H1 (cell line): ENCODE measurements around the gene AGBL1. TPM values are rescaled to one million over a fixed set of nuclear protein-coding genes. Genes with fewer than 3 reads are reported as not detected.

ENCODE experiments used
- CTCF ChIA-PET: fragments of 300-600 bp; sonication (Branson Sonifier 250); formaldehyde crosslinking; loops from one replicate; lab custom pipeline; 2021; ENCODE audit not compliant: partially characterized antibody; lab: Charles Lee
- POLR2A ChIA-PET: fragments of 300-600 bp; sonication (Branson Sonifier 250); formaldehyde crosslinking; loops from one replicate; lab custom pipeline; 2021; ENCODE audit warnings: inconsistent platforms; ENCODE audit not compliant: partially characterized antibody; lab: Charles Lee
- DNase-seq, 2 experiments: peaks; one replicate each; pipeline versions ENCODE4 v3.0.0 to v3.0.0-alpha.2; 2010 to 2022; ENCODE audit warnings: low spot score in 2 of 2, low read depth in 1 of 2, mixed read lengths in 1 of 2
- FAIRE-seq: peaks from 2 replicates; lab custom pipeline; 2011; peaks lifted over from hg19 to GRCh38; lab: Jason Lieb, UNC
- H2AFZ ChIP-seq: 2 replicates; pipeline ENCODE4 v1.8.1; 2012; ENCODE audit warnings: low read length, inconsistent platforms
- H2AK5ac ChIP-seq: 2 replicates; pipeline ENCODE4 v1.6.1; 2013; ENCODE audit warnings: low read depth, low read length
- H2BK120ac ChIP-seq: replicated peaks from 2 replicates; pipeline ENCODE3; 2013; ENCODE audit warnings: low read depth, low read length, inconsistent platforms
- H2BK12ac ChIP-seq: 2 replicates; pipeline ENCODE4 v1.6.1; 2013; ENCODE audit warnings: low read depth, low read length
- H2BK15ac ChIP-seq: 2 replicates; pipeline ENCODE4 v1.6.1; 2013; ENCODE audit warnings: low read length
- H2BK20ac ChIP-seq: 2 replicates; pipeline ENCODE4 v1.6.1; 2013; ENCODE audit warnings: low read length
- H2BK5ac ChIP-seq: 2 replicates; pipeline ENCODE4 v1.6.1; 2013; ENCODE audit warnings: low read depth, low read length
- H3K14ac ChIP-seq: 2 replicates; pipeline ENCODE4 v1.6.1; 2013; ENCODE audit warnings: inconsistent platforms; ENCODE audit not compliant: insufficient read length
- H3K18ac ChIP-seq: 2 replicates; pipeline ENCODE4 v1.6.1; 2013; ENCODE audit warnings: low read length; ENCODE audit errors: extremely low read depth
- H3K23ac ChIP-seq: 2 replicates; pipeline ENCODE4 v1.6.1; 2013; ENCODE audit warnings: inconsistent platforms; ENCODE audit not compliant: insufficient read length
- H3K23me2 ChIP-seq: 2 replicates; pipeline ENCODE4 v1.6.1; 2013; ENCODE audit warnings: low read depth, low read length
- H3K27ac ChIP-seq: 2 replicates; pipeline ENCODE4 v1.6.1; 2011; ENCODE audit warnings: low read depth, low read length, inconsistent platforms
- H3K27me3 ChIP-seq, 4 experiments: replicated peaks in 1 of 4; 1 replicate in 1 of 4; 2 replicates in 3 of 4; pipeline versions ENCODE4 v1.6.1 to v1.8.1; 2011 to 2013; ENCODE audit warnings: low read length in 3 of 4, mild to moderate bottlenecking in 3 of 4, inconsistent platforms in 2 of 4, mixed read lengths in 2 of 4, moderate library complexity in 1 of 4; ENCODE audit not compliant: control insufficient read depth in 3 of 4, insufficient read depth in 3 of 4; ENCODE audit errors: extremely low read depth in 1 of 4
- H3K36me3 ChIP-seq, 4 experiments: 2 replicates each; pipeline versions ENCODE4 v1.6.1 to v1.8.1; 2011 to 2013; ENCODE audit warnings: mild to moderate bottlenecking in 4 of 4, low read length in 3 of 4, moderate library complexity in 2 of 4, control low read depth in 1 of 4, inconsistent platforms in 1 of 4; ENCODE audit not compliant: insufficient read depth in 4 of 4, control insufficient read depth in 2 of 4
- H3K4ac ChIP-seq: replicated peaks from 2 replicates; pipeline ENCODE3; 2013; ENCODE audit warnings: low read length, low read depth, mixed read lengths, inconsistent platforms; ENCODE audit not compliant: insufficient read length
- H3K4me1 ChIP-seq, 4 experiments: replicated peaks in 1 of 4; 1 replicate in 1 of 4; 2 replicates in 3 of 4; pipeline versions ENCODE4 v1.6.1 to v1.8.1; 2011 to 2013; ENCODE audit warnings: low read length in 3 of 4, inconsistent platforms in 2 of 4, mixed read lengths in 1 of 4; ENCODE audit not compliant: insufficient read depth in 4 of 4, control insufficient read depth in 3 of 4
- H3K4me2 ChIP-seq, 2 experiments: 2 replicates each; pipeline versions ENCODE4 v1.6.1 to v1.8.1; 2011 to 2013; ENCODE audit warnings: low read depth in 2 of 2, low read length in 2 of 2, control low read depth in 1 of 2, inconsistent platforms in 1 of 2, mild to moderate bottlenecking in 1 of 2; ENCODE audit not compliant: insufficient read depth in 1 of 2
- H3K4me3 ChIP-seq, 4 experiments: fragments of 200-600, 300-600 bp in 1 of 4; sonication (generic), shearing (Covaris generic), sonication (Bioruptor Twin) in 1 of 4; 2 replicates each; pipeline versions ENCODE4 v1.5.1 to v1.8.1; 2011 to 2016; ENCODE audit warnings: low read length in 4 of 4, low read depth in 3 of 4, control low read depth in 2 of 4, inconsistent platforms in 2 of 4, mild to moderate bottlenecking in 2 of 4, mixed read lengths in 1 of 4, moderate library complexity in 1 of 4; ENCODE audit not compliant: insufficient read depth in 2 of 4; ENCODE audit errors: extremely low read depth in 1 of 4
- H3K56ac ChIP-seq: replicated peaks from 2 replicates; pipeline ENCODE3; 2013; ENCODE audit warnings: low read depth, mild to moderate bottlenecking, mixed read lengths, low read length, inconsistent platforms; ENCODE audit not compliant: insufficient read length
- H3K79me1 ChIP-seq: 2 replicates; pipeline ENCODE4 v1.6.1; 2013; ENCODE audit warnings: low read depth, low read length, control low read depth
- H3K79me2 ChIP-seq, 2 experiments: 2 replicates each; pipeline versions ENCODE4 v1.6.1 to v1.8.1; 2012 to 2013; ENCODE audit warnings: low read length in 2 of 2, mild to moderate bottlenecking in 2 of 2, inconsistent platforms in 1 of 2; ENCODE audit not compliant: insufficient read depth in 2 of 2, control insufficient read depth in 1 of 2
- H3K9ac ChIP-seq, 4 experiments: replicated peaks in 1 of 4; 1 replicate in 1 of 4; 2 replicates in 3 of 4; pipeline versions ENCODE4 v1.6.1 to v1.8.1; 2011 to 2013; ENCODE audit warnings: low read depth in 3 of 4, low read length in 3 of 4, control low read depth in 2 of 4, mild to moderate bottlenecking in 2 of 4, moderate library complexity in 2 of 4, inconsistent platforms in 1 of 4; ENCODE audit errors: extremely low read depth in 1 of 4
- H3K9me3 ChIP-seq, 2 experiments: 2 replicates each; pipeline versions ENCODE4 v1.6.1 to v1.8.1; 2012 to 2013; ENCODE audit warnings: mild to moderate bottlenecking in 2 of 2, moderate library complexity in 2 of 2, control low read depth in 1 of 2, inconsistent platforms in 1 of 2, low read depth in 1 of 2, low read length in 1 of 2, mixed read lengths in 1 of 2; ENCODE audit not compliant: insufficient read depth in 2 of 2
- H4K20me1 ChIP-seq, 2 experiments: replicated peaks in 1 of 2; 2 replicates each; pipeline versions ENCODE3 to v1.8.1; 2011 to 2013; ENCODE audit warnings: inconsistent platforms in 2 of 2, low read length in 2 of 2, mild to moderate bottlenecking in 1 of 2; ENCODE audit not compliant: insufficient read depth in 2 of 2, control insufficient read depth in 1 of 2
- H4K5ac ChIP-seq: 2 replicates; pipeline ENCODE4 v1.6.1; 2013; ENCODE audit warnings: low read length, low read depth, mixed read lengths, inconsistent platforms; ENCODE audit not compliant: insufficient read length
- H4K8ac ChIP-seq: 2 replicates; pipeline ENCODE4 v1.8.0; 2013; ENCODE audit warnings: mild to moderate bottlenecking, moderate library complexity, low read length, inconsistent platforms; ENCODE audit not compliant: insufficient read depth; ENCODE audit errors: extremely low read depth
- H4K91ac ChIP-seq: replicated peaks from 2 replicates; pipeline ENCODE3; 2013; ENCODE audit warnings: low read length, mixed read lengths, inconsistent platforms; ENCODE audit not compliant: insufficient read length
- CREB1 ChIP-seq: IDR thresholded peaks from 2 replicates; pipeline ENCODE4 v1.6.1; 2012; ENCODE audit warnings: inconsistent platforms
- EZH2 ChIP-seq: fragments of 200-600 bp; sonication (generic); IDR thresholded peaks from 2 replicates; pipeline ENCODE4 v1.7.1; 2012; ENCODE audit warnings: low read depth, mild to moderate bottlenecking, moderate library complexity, low read length, inconsistent platforms; ENCODE audit not compliant: severe bottlenecking
- FOSL1 ChIP-seq: IDR thresholded peaks from 2 replicates; pipeline ENCODE4 v1.6.1; 2011; ENCODE audit warnings: mild to moderate bottlenecking, low read depth, low read length, moderate library complexity; ENCODE audit not compliant: insufficient read depth
- HDAC2 ChIP-seq, 2 experiments: fragments of 300-600 bp in 1 of 2; sonication (generic) in 1 of 2; IDR thresholded peaks; 2 replicates each; pipeline ENCODE4 v1.6.1; 2011 to 2012; ENCODE audit warnings: low read depth in 2 of 2, low read length in 2 of 2, mild to moderate bottlenecking in 2 of 2, moderate library complexity in 2 of 2, borderline replicate concordance in 1 of 2, inconsistent platforms in 1 of 2
- RAD21 ChIP-seq, 2 experiments: IDR thresholded peaks in 1 of 2; conservative IDR thresholded peaks in 1 of 2; 2 replicates each; pipeline ENCODE4 v1.6.1; 2011; ENCODE audit warnings: low read depth in 2 of 2, low read length in 2 of 2, improper control_type of control experiment in 1 of 2, inconsistent platforms in 1 of 2, mild to moderate bottlenecking in 1 of 2, moderate library complexity in 1 of 2
- SIRT6 ChIP-seq: IDR thresholded peaks from one replicate; pipeline ENCODE4 v1.7.1; 2012; ENCODE audit warnings: low read length, inconsistent platforms
- WGBS, 2 experiments: shearing (Covaris generic) in 1 of 2; methylation state at CpG; one replicate each; pipeline versions ENCODE4 v1.1.6 to v1.1.7; 2013 to 2015; ENCODE audit warnings: low lambda C conversion rate in 2 of 2, mixed read lengths in 2 of 2, inconsistent platforms in 1 of 2, low coverage in 1 of 2, missing lambda C conversion rate in 1 of 2; ENCODE audit not compliant: insufficient replicate concordance in 2 of 2, insufficient coverage in 1 of 2, insufficient read length in 1 of 2; ENCODE audit errors: extremely low coverage in 1 of 2, missing lambda C conversion rate in 1 of 2; 5-methylcytosine and 5-hydroxymethylcytosine counted together
- polyA plus RNA-seq, 7 experiments: library from polyadenylated mRNA; depleted of rRNA in 3 of 7; stranded (reverse) in 5 of 7; unstranded in 2 of 7; fragments of >200 nt in 5 of 7; fragments of 200-250 nt in 2 of 7; gene quantifications; 1 replicate in 5 of 7; 2 replicates in 1 of 7; 4 replicates in 1 of 7; pipeline versions ENCODE4 v1.2.1 to v1.2.3, GENCODE V29; 2011 to 2013; ENCODE audit warnings: missing spikeins in 2 of 7, mixed read lengths in 2 of 7
- total RNA-seq: library from RNA; stranded (reverse); fragmentation: NEBNext Ultra II Directional; extraction: Animal tissue kit (Norgen Biotek cat#: 25700); gene quantifications from 2 replicates; pipeline ENCODE4 v1.2.1, GENCODE V29; 2021
- TF ChIP-seq, protein P1 (sequence below): IDR thresholded peaks from 2 replicates; pipeline ENCODE4 v1.6.1; 2012; ENCODE audit warnings: low read length, inconsistent platforms
- TF ChIP-seq, protein P2 (sequence below), 3 experiments: IDR thresholded peaks; 1 replicate in 2 of 3; 2 replicates in 1 of 3; pipeline versions ENCODE4 v1.5.1 to v1.6.1; 2011; ENCODE audit warnings: low read length in 3 of 3, mild to moderate bottlenecking in 3 of 3, inconsistent platforms in 2 of 3, low read depth in 1 of 3, moderate library complexity in 1 of 3; ENCODE audit not compliant: insufficient read depth in 1 of 3; ENCODE audit errors: control extremely low read depth in 1 of 3

Gene AGBL1
- total and polyA plus RNA-seq, 2 of the 8 experiments (the other 6 are each of a cell fraction or from before 2014, with no cell fraction given): not detected

DNA sequence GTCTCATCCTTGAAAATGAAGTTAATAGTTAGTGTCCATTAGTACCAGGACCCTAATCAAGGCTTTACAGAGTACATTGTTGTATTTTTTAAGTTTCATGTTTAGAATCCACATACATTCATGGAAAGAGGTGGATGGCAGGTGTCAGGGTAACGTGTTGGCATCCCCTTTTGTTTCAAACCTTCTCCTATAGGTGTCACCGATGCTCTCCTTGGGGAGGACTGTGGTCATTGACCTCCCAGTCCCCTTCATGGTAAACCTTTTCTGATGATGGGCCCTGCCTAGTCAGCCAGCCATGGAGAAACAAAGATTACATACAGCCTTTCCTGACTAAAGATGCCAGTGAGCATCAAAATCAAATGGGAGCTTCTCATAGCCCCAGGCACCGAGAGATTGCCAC, 574.8 kb downstream of the AGBL1 start:
- FAIRE-seq: peak; percentile 32

More for the DNA sequence above, 574.8 kb downstream of the AGBL1 start:
- Histone ChIP-seq H3K23me2 (no peaks in the 10 kb centered on the region), H2BK15ac (no peak overlapping the region), H3K79me2 (no peaks in the 10 kb centered on the region), H3K14ac (no peak overlapping the region), H2AK5ac (no peak overlapping the region), H3K9me3 (no peaks in the 10 kb centered on the region), H3K4me2 (no peak overlapping the region), H4K5ac (no peak overlapping the region), H3K27ac (no peak overlapping the region), H2AFZ (peak overlapping the region; percentile 33; the same call in 1 of the 2 replicates), H3K4me1 (peaks cover 0 to 4% (median under 1%) of the 10 kb centered on the region in 4 experiments; a peak in 2 of 7 replicates), H3K4me3 (no peak overlapping the region), H3K4ac (no peak overlapping the region), H2BK20ac (no peak overlapping the region), H2BK120ac (no peak overlapping the region), H3K56ac (no peak overlapping the region), H4K8ac (no peak overlapping the region), H2BK5ac (no peak overlapping the region), H4K20me1 (no peaks in the 10 kb centered on the region), H3K9ac (no peak overlapping the region), H3K36me3 (no peaks in the 10 kb centered on the region), H2BK12ac (no peak overlapping the region), H4K91ac (no peak overlapping the region), H3K79me1 (no peaks in the 10 kb centered on the region), H3K23ac (no peak overlapping the region), H3K27me3 (no peaks in the 10 kb centered on the region)
- ChIA-PET CTCF (interaction anchor here (0.8 to 2.7 kb wide), 10 partner anchors 8 to 793 kb away, joined by 3 to 14 read pairs (median 4); no protein-coding TSS in a partner anchor), POLR2A (no interaction called here)
- 86% methylated on average over 3 of the region's 3 CpGs; no CpG with 5 or more reads in 1 of the 2 experiments for WGBS, 2 experiments
- DNase-seq: no peak
- TF ChIP-seq EZH2 (no peak), CREB1 (no peak), SIRT6 (no peak), RAD21 (IDR thresholded peaks at IDR 0.05 in 1 of 2, conservative IDR thresholded peaks at IDR 0.05 in 1 of 2; ENCODE audit: low read depth in 2 of 2, low read length in 2 of 2) (peak; percentile 44 to 49; a peak in 3 of 4 replicates), HDAC2 (IDR thresholded peaks at IDR 0.05; ENCODE audit: borderline replicate concordance in 1 of 2, low read depth in 2 of 2, low read length in 2 of 2) (no peak), FOSL1 (no peak)
- TF ChIP-seq, protein P1, sequence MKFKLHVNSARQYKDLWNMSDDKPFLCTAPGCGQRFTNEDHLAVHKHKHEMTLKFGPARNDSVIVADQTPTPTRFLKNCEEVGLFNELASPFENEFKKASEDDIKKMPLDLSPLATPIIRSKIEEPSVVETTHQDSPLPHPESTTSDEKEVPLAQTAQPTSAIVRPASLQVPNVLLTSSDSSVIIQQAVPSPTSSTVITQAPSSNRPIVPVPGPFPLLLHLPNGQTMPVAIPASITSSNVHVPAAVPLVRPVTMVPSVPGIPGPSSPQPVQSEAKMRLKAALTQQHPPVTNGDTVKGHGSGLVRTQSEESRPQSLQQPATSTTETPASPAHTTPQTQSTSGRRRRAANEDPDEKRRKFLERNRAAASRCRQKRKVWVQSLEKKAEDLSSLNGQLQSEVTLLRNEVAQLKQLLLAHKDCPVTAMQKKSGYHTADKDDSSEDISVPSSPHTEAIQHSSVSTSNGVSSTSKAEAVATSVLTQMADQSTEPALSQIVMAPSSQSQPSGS: no peak
- TF ChIP-seq, protein P2, sequence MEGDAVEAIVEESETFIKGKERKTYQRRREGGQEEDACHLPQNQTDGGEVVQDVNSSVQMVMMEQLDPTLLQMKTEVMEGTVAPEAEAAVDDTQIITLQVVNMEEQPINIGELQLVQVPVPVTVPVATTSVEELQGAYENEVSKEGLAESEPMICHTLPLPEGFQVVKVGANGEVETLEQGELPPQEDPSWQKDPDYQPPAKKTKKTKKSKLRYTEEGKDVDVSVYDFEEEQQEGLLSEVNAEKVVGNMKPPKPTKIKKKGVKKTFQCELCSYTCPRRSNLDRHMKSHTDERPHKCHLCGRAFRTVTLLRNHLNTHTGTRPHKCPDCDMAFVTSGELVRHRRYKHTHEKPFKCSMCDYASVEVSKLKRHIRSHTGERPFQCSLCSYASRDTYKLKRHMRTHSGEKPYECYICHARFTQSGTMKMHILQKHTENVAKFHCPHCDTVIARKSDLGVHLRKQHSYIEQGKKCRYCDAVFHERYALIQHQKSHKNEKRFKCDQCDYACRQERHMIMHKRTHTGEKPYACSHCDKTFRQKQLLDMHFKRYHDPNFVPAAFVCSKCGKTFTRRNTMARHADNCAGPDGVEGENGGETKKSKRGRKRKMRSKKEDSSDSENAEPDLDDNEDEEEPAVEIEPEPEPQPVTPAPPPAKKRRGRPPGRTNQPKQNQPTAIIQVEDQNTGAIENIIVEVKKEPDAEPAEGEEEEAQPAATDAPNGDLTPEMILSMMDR (IDR thresholded peaks at IDR 0.05; ENCODE audit: control extremely low read depth in 1 of 3, insufficient read depth in 1 of 3, low read depth in 1 of 3, low read length in 3 of 3): peak in 1 of 3 experiments; percentile 28; a peak in 1 of 4 replicates
- TF ChIP-seq, all 59 proteins: peak for 2
- no peak overlapping the region for H3K18ac ChIP-seq
